IMR-90 (cell line): ENCODE results near the gene KRTAP12-4. TPM values are rescaled to one million over a fixed set of nuclear protein-coding genes. Genes with fewer than 3 reads are reported as not detected.

Experiments used
- ATAC-seq: fragments of 200-7000 bp; cut with Tn5 transposase; 2 replicates; pipeline ENCODE4 v1.9.1; 2020; ENCODE audit warnings: low read depth, mild to moderate bottlenecking, moderate library complexity
- BruUV-seq: library from RNA; stranded (reverse); fragments of 400-500 nt; replicated peaks from 2 replicates; lab custom pipeline; 2021; lab: Mats Ljungman, UMichigan
- CTCF ChIA-PET: fragments of 300-600 bp; formaldehyde crosslinking; extraction: SDS; loops from one replicate; lab custom pipeline; 2021; ENCODE audit warnings: antibody characterized with exemption; lab: Yijun Ruan, JAX
- POLR2A ChIA-PET: fragments of 300-600 bp; sonication (Branson Sonifier 250); formaldehyde crosslinking; loops from one replicate; lab custom pipeline; 2022; ENCODE audit warnings: antibody characterized with exemption; ENCODE audit not compliant: unreplicated experiment; lab: Charles Lee
- DNase-seq: peaks from one replicate; pipeline ENCODE4 v3.0.0; 2013
- H2AFZ ChIP-seq: replicated peaks from 2 replicates; pipeline ENCODE3; 2013; ENCODE audit warnings: low read length, mild to moderate bottlenecking; ENCODE audit not compliant: poor library complexity
- H2AK5ac ChIP-seq: 2 replicates; pipeline ENCODE4 v1.6.1; 2013; ENCODE audit warnings: low read depth, low read length, inconsistent platforms
- H2AK9ac ChIP-seq: replicated peaks from 2 replicates; pipeline ENCODE3; 2013; ENCODE audit warnings: mild to moderate bottlenecking, low read depth, low read length, moderate library complexity; ENCODE audit not compliant: poor library complexity
- H2BK120ac ChIP-seq: 2 replicates; pipeline ENCODE4 v1.6.1; 2013; ENCODE audit warnings: low read depth, low read length, inconsistent platforms
- H2BK15ac ChIP-seq: 3 replicates; pipeline ENCODE4 v1.6.1; 2013; ENCODE audit warnings: low read depth, low read length, inconsistent platforms
- H2BK20ac ChIP-seq: 2 replicates; pipeline ENCODE4 v1.6.1; 2013; ENCODE audit warnings: low read depth, mild to moderate bottlenecking, inconsistent platforms, low read length, moderate library complexity
- H2BK5ac ChIP-seq: 2 replicates; pipeline ENCODE4 v1.6.1; 2013; ENCODE audit warnings: mild to moderate bottlenecking, low read depth, low read length, inconsistent platforms; ENCODE audit not compliant: poor library complexity, severe bottlenecking
- H3K14ac ChIP-seq: replicated peaks from 2 replicates; pipeline ENCODE4 v1.6.1; 2013; ENCODE audit warnings: low read depth, low read length, inconsistent platforms
- H3K18ac ChIP-seq: 2 replicates; pipeline ENCODE4 v1.6.1; 2013; ENCODE audit warnings: low read depth, low read length, control low read depth
- H3K23ac ChIP-seq: 2 replicates; pipeline ENCODE4 v1.6.1; 2013; ENCODE audit warnings: low read depth, low read length, inconsistent platforms
- H3K27ac ChIP-seq: 2 replicates; pipeline ENCODE4 v1.5.1; 2013; ENCODE audit warnings: mild to moderate bottlenecking, control low read depth, low read length; ENCODE audit not compliant: insufficient read depth
- H3K27me3 ChIP-seq: 2 replicates; pipeline ENCODE4 v1.6.1; 2013; ENCODE audit warnings: low read length; ENCODE audit not compliant: control insufficient read depth, insufficient read depth
- H3K36me3 ChIP-seq: 2 replicates; pipeline ENCODE4 v1.6.1; 2013; ENCODE audit warnings: low read length, mixed read lengths; ENCODE audit not compliant: control insufficient read depth, insufficient read depth
- H3K4ac ChIP-seq: 2 replicates; pipeline ENCODE4 v1.6.1; 2013; ENCODE audit warnings: low read depth, low read length, inconsistent platforms
- H3K4me1 ChIP-seq: 2 replicates; pipeline ENCODE4 v1.6.1; 2013; ENCODE audit warnings: low read length, mixed read lengths; ENCODE audit not compliant: control insufficient read depth, insufficient read depth
- H3K4me2 ChIP-seq: 2 replicates; pipeline ENCODE4 v1.6.1; 2013; ENCODE audit warnings: low read depth, mild to moderate bottlenecking, control low read depth, low read length, moderate library complexity
- H3K4me3 ChIP-seq: 2 replicates; pipeline ENCODE4 v1.5.1; 2013; ENCODE audit warnings: low read depth, mild to moderate bottlenecking, control low read depth, low read length, moderate library complexity; ENCODE audit not compliant: insufficient read depth
- H3K56ac ChIP-seq: 2 replicates; pipeline ENCODE4 v1.6.1; 2013; ENCODE audit warnings: low read length, inconsistent platforms; ENCODE audit not compliant: insufficient read depth; ENCODE audit errors: extremely low read depth
- H3K79me1 ChIP-seq, 2 experiments: 2 replicates each; pipeline ENCODE4 v1.6.1; 2013; ENCODE audit warnings: low read length in 2 of 2, inconsistent platforms in 1 of 2, low read depth in 1 of 2
- H3K9ac ChIP-seq: 2 replicates; pipeline ENCODE4 v1.6.1; 2013; ENCODE audit warnings: low read depth, low read length, control low read depth
- H3K9me1 ChIP-seq: 2 replicates; pipeline ENCODE4 v1.6.1; 2013; ENCODE audit warnings: low read length, inconsistent platforms; ENCODE audit not compliant: insufficient read depth
- H3K9me3 ChIP-seq: 2 replicates; pipeline ENCODE4 v1.6.1; 2013; ENCODE audit warnings: low read length; ENCODE audit not compliant: control insufficient read depth, insufficient read depth
- H4K20me1 ChIP-seq: 2 replicates; pipeline ENCODE4 v1.6.1; 2013; ENCODE audit warnings: low read length, inconsistent platforms; ENCODE audit not compliant: insufficient read depth
- H4K5ac ChIP-seq: 2 replicates; pipeline ENCODE4 v1.6.1; 2013; ENCODE audit warnings: mild to moderate bottlenecking, low read depth, low read length, control low read depth
- H4K8ac ChIP-seq, 2 experiments: 2 replicates each; pipeline ENCODE4 v1.6.1; 2013; ENCODE audit warnings: low read depth in 2 of 2, low read length in 2 of 2, control low read depth in 1 of 2, inconsistent platforms in 1 of 2
- H4K91ac ChIP-seq: 2 replicates; pipeline ENCODE4 v1.6.1; 2013; ENCODE audit warnings: low read depth, low read length, inconsistent platforms; ENCODE audit not compliant: insufficient read depth
- FOS ChIP-seq: fragments of 150-350 bp; IDR thresholded peaks from 2 replicates; pipeline ENCODE4 v1.6.1; 2016; ENCODE audit warnings: low read depth, low read length
- RFX5 ChIP-seq: IDR thresholded peaks from 2 replicates; pipeline ENCODE4 v1.8.0; 2012; ENCODE audit warnings: low read depth, mild to moderate bottlenecking, low read length, moderate library complexity
- WGBS, 2 experiments: methylation state at CpG; one replicate each; pipeline versions ENCODE4 v1.1.5 to v1.1.7; 2013; ENCODE audit warnings: missing lambda C conversion rate in 2 of 2; ENCODE audit not compliant: insufficient read length in 1 of 2; ENCODE audit errors: extremely low coverage in 2 of 2; 5-methylcytosine and 5-hydroxymethylcytosine counted together
- dilution Hi-C: fragments of 300-500 bp; cut with HindIII; formaldehyde crosslinking; loops from one replicate; pipeline ENCODE4 v1.14.3; 2018; ENCODE audit warnings: low sequenced_read_pairs; ENCODE audit not compliant: unreplicated experiment
- in situ Hi-C: fragments of 300-500 bp; cut with MboI; formaldehyde crosslinking; loops from 3 replicates; pipeline ENCODE4 v1.14.3; 2019; ENCODE audit warnings: low sequenced_read_pairs, inconsistent platforms, mixed read lengths
- intact Hi-C: fragments of 100-400 bp; cut with micrococcal nuclease; formaldehyde crosslinking; loops from 2 replicates; pipeline ENCODE4 v1.10.0; 2022
- polyA plus RNA-seq, 3 experiments: library from polyadenylated mRNA; depleted of rRNA; stranded (reverse); fragments of >200 nt; gene quantifications; 2 replicates each; pipeline ENCODE4 v1.2.3, GENCODE V29; 2012; ENCODE audit warnings: low replicate concordance in 1 of 3
- total RNA-seq: library from RNA; depleted of rRNA; stranded (reverse); fragments of >200 nt; gene quantifications from 2 replicates; pipeline ENCODE4 v1.2.3, GENCODE V29; 2012

KRTAP12-4 gene
- total and polyA plus RNA-seq, 2 of the 4 experiments (the other 2 are of a cell fraction): not detected

GRCh38 chr21:44699502-44700001, 45.1 kb upstream of the KRTAP12-4 start:
- in situ Hi-C loops: no loop called here
- no peaks in the 10 kb centered on the region for H4K20me1 ChIP-seq

More at GRCh38 chr21:44699502-44700001, 45.1 kb upstream of the KRTAP12-4 start:
- H2BK15ac ChIP-seq: no peak overlapping the region
- no peak overlapping the region for H3K18ac ChIP-seq
- ChIA-PET POLR2A (no interaction called here), CTCF (no interaction called here)
- no peaks in the 10 kb centered on the region for H3K9me1 ChIP-seq
- WGBS, 2 experiments: 39% methylated on average over 11 of the region's 17 CpGs; no CpG with 5 or more reads in 1 of the 2 experiments
- H3K27me3 ChIP-seq: peaks cover 69% of the 10 kb centered on the region
- ATAC-seq (no peak), DNase-seq (no peak)
- no peak overlapping the region for H4K5ac ChIP-seq
- no peaks in the 10 kb centered on the region for H3K36me3 ChIP-seq
- H3K14ac ChIP-seq: no peak overlapping the region
- no peak overlapping the region for H3K27ac ChIP-seq
- TF ChIP-seq RFX5 (no peak), FOS (no peak)
- H3K4ac ChIP-seq: no peak overlapping the region
- no peak overlapping the region for H3K4me3 ChIP-seq
- H4K8ac ChIP-seq: no peak overlapping the region
- H2AFZ ChIP-seq: no peak overlapping the region
- intact Hi-C loops: no loop called here
- no peak overlapping the region for H2AK9ac ChIP-seq
- no peak overlapping the region for H3K4me2 ChIP-seq
- no peaks in the 10 kb centered on the region for H3K4me1 ChIP-seq
- no peak overlapping the region for H2BK120ac ChIP-seq
- no peaks in the 10 kb centered on the region for H3K9me3 ChIP-seq
- no peaks in the 10 kb centered on the region for H3K79me1 ChIP-seq
- no peak overlapping the region for H3K23ac ChIP-seq
- no peak overlapping the region for H2AK5ac ChIP-seq
- no peak overlapping the region for H4K91ac ChIP-seq
- H3K9ac ChIP-seq: no peak overlapping the region
- dilution Hi-C loops: no loop called here
- H2BK5ac ChIP-seq: no peak overlapping the region
- no peak overlapping the region for H2BK20ac ChIP-seq
- BruUV-seq: no TSS peak
- H3K56ac ChIP-seq: no peak overlapping the region
